Panc1 (cell line): ENCODE results near the gene MYO7A. TPM values are rescaled to one million over a fixed set of nuclear protein-coding genes. Genes with fewer than 3 reads are reported as not detected.

ENCODE experiments used
- ATAC-seq: fragments of 200-7000 bp; cut with Tn5 transposase; 2 replicates; pipeline ENCODE4 v1.9.1; 2020; ENCODE audit warnings: mild to moderate bottlenecking, moderate library complexity
- BruUV-seq: library from RNA; stranded (reverse); fragments of 400-500 nt; replicated peaks from 2 replicates; lab custom pipeline; 2021; lab: Mats Ljungman, UMichigan
- CTCF ChIA-PET: fragments of 300-600 bp; sonication (Branson Sonifier 250); formaldehyde crosslinking; loops from one replicate; lab custom pipeline; 2022; ENCODE audit warnings: antibody characterized with exemption; lab: Charles Lee
- POLR2A ChIA-PET: fragments of 300-600 bp; sonication (Branson Sonifier 250); formaldehyde crosslinking; loops from one replicate; lab custom pipeline; 2022; ENCODE audit warnings: antibody characterized with exemption; lab: Charles Lee
- DNase-seq: peaks from one replicate; pipeline ENCODE4 v3.0.0-alpha.2; 2010; ENCODE audit warnings: low read depth, low spot score
- H3K27ac ChIP-seq: 2 replicates; pipeline ENCODE4 v1.5.1; 2011; ENCODE audit warnings: mild to moderate bottlenecking, low read length, inconsistent platforms
- H3K27me3 ChIP-seq: fragments of 200-500 bp; sonication (Bioruptor generic); 2 replicates; pipeline ENCODE4 v1.6.0; 2014; ENCODE audit warnings: low read length, inconsistent platforms; ENCODE audit not compliant: control insufficient read depth, insufficient read depth
- H3K36me3 ChIP-seq: fragments of 200-500 bp; sonication (Bioruptor generic); 2 replicates; pipeline ENCODE4 v1.5.1; 2014; ENCODE audit warnings: inconsistent platforms, mild to moderate bottlenecking, low read length, moderate library complexity; ENCODE audit not compliant: control insufficient read depth, insufficient read depth
- H3K4me1 ChIP-seq: 2 replicates; pipeline ENCODE4 v1.5.1; 2011; ENCODE audit warnings: inconsistent platforms, mild to moderate bottlenecking, low read length, moderate library complexity; ENCODE audit not compliant: control insufficient read depth, insufficient read depth
- H3K4me3 ChIP-seq, 2 experiments: 2 replicates each; pipeline ENCODE4 v1.5.1; 2011 to 2012; ENCODE audit warnings: low read depth in 2 of 2, low read length in 2 of 2, mild to moderate bottlenecking in 2 of 2, inconsistent platforms in 1 of 2, moderate library complexity in 1 of 2
- H3K9me3 ChIP-seq: fragments of 200-500 bp; sonication (Bioruptor generic); 2 replicates; pipeline ENCODE4 v1.5.1; 2014; ENCODE audit warnings: low read depth, mild to moderate bottlenecking, inconsistent platforms, low read length, moderate library complexity; ENCODE audit not compliant: control insufficient read depth, insufficient read depth
- POLR2AphosphoS5 ChIP-seq: IDR thresholded peaks from 2 replicates; pipeline ENCODE4 v1.6.1; 2012; ENCODE audit warnings: mild to moderate bottlenecking, low read depth, low read length, moderate library complexity
- SIN3A ChIP-seq: IDR thresholded peaks from 2 replicates; pipeline ENCODE4 v1.6.1; 2012; ENCODE audit warnings: low read depth, mild to moderate bottlenecking, low read length, moderate library complexity, borderline replicate concordance; ENCODE audit not compliant: insufficient read depth
- TCF7L2 ChIP-seq: IDR thresholded peaks from 2 replicates; pipeline ENCODE4 v1.6.1; 2011; ENCODE audit warnings: mild to moderate bottlenecking, low read depth, low read length, inconsistent platforms
- in situ Hi-C: cut with HindIII; loops from 2 replicates; pipeline ENCODE4 v1.10.0; 2016; ENCODE audit warnings: low sequenced_read_pairs, low pct_unique_long_range_greater_than_20kb
- intact Hi-C: fragments of 100-400 bp; cut with micrococcal nuclease; formaldehyde crosslinking; loops from one replicate; pipeline ENCODE4 v1.10.0; 2022; ENCODE audit not compliant: unreplicated experiment
- total RNA-seq: library from RNA; stranded (reverse); gene quantifications from one replicate; pipeline ENCODE4 v1.2.1, GENCODE V29; 2021; ENCODE audit not compliant: unreplicated experiment
- TF ChIP-seq, protein P1 (sequence below), 2 experiments: IDR thresholded peaks; 2 replicates each; pipeline ENCODE4 v1.6.1; 2011 to 2012; ENCODE audit warnings: low read depth in 2 of 2, control low read depth in 1 of 2, low read length in 1 of 2, mild to moderate bottlenecking in 1 of 2, moderate library complexity in 1 of 2; ENCODE audit not compliant: insufficient read depth in 1 of 2
- TF ChIP-seq, protein P2 (sequence below): fragments of 450-650 bp; IDR thresholded peaks from 2 replicates; pipeline ENCODE4 v1.5.1; 2017; ENCODE audit warnings: mild to moderate bottlenecking

MYO7A gene
- total RNA-seq, 1 experiment from 2014 or later: 1.3 TPM

DNA sequence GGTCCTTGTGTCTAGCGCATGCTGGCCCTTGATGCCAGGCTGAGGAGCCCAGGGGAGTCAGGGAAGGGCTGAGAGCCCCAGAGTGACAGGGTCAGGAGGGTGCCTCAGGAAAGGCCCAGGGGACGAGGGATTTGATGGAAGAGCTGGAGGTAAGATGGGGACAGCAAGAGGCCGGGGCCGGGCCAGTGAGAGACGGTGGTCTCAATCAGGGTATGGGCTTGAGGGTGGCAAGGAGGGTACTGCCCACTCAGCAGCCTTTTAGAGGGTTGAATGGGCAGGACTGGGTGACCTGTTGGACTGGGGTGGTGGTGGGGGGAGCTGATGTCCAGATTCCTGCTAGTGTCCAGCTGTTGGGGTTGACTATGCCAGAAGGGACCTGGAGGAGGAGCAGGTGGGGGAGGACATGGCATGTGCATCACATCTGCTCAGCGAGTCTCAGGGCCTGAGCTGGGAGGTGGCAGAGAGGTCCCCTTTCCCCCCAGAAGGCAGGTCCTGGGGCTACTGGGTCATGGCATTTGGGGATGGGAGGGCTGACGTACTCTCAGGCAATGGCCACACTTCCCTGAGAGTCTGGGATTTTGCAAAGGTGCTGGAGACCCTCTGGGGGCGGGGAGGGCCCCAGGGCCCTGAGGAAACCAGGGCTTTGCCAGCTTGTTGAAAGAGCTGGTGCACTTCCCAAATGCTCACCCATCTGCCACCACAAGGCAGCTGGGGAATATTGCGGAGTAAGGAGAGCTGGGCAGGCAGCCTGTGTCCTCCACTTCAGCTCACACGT, 18.4 kb downstream of the MYO7A start:
- Histone ChIP-seq H3K4me1 (no peaks in the 10 kb centered on the region), H3K27ac (no peak overlapping the region), H3K27me3 (no peaks in the 10 kb centered on the region), H3K9me3 (no peaks in the 10 kb centered on the region), H3K4me3 (no peak overlapping the region), H3K36me3 (no peaks in the 10 kb centered on the region)
- DNase-seq: no peak
- intact Hi-C loops: no loop called here
- ChIA-PET POLR2A (no interaction called here), CTCF (no interaction called here)
- BruUV-seq: no TSS peak
- TF ChIP-seq, protein P1, sequence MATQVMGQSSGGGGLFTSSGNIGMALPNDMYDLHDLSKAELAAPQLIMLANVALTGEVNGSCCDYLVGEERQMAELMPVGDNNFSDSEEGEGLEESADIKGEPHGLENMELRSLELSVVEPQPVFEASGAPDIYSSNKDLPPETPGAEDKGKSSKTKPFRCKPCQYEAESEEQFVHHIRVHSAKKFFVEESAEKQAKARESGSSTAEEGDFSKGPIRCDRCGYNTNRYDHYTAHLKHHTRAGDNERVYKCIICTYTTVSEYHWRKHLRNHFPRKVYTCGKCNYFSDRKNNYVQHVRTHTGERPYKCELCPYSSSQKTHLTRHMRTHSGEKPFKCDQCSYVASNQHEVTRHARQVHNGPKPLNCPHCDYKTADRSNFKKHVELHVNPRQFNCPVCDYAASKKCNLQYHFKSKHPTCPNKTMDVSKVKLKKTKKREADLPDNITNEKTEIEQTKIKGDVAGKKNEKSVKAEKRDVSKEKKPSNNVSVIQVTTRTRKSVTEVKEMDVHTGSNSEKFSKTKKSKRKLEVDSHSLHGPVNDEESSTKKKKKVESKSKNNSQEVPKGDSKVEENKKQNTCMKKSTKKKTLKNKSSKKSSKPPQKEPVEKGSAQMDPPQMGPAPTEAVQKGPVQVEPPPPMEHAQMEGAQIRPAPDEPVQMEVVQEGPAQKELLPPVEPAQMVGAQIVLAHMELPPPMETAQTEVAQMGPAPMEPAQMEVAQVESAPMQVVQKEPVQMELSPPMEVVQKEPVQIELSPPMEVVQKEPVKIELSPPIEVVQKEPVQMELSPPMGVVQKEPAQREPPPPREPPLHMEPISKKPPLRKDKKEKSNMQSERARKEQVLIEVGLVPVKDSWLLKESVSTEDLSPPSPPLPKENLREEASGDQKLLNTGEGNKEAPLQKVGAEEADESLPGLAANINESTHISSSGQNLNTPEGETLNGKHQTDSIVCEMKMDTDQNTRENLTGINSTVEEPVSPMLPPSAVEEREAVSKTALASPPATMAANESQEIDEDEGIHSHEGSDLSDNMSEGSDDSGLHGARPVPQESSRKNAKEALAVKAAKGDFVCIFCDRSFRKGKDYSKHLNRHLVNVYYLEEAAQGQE (IDR thresholded peaks at IDR 0.05; ENCODE audit: insufficient read depth in 1 of 2, low read depth in 2 of 2, low read length in 1 of 2): no peak
- no peak for TF ChIP-seq SIN3A
- TF ChIP-seq TCF7L2: no peak
- no peak for TF ChIP-seq POLR2AphosphoS5
- TF ChIP-seq, protein P2, sequence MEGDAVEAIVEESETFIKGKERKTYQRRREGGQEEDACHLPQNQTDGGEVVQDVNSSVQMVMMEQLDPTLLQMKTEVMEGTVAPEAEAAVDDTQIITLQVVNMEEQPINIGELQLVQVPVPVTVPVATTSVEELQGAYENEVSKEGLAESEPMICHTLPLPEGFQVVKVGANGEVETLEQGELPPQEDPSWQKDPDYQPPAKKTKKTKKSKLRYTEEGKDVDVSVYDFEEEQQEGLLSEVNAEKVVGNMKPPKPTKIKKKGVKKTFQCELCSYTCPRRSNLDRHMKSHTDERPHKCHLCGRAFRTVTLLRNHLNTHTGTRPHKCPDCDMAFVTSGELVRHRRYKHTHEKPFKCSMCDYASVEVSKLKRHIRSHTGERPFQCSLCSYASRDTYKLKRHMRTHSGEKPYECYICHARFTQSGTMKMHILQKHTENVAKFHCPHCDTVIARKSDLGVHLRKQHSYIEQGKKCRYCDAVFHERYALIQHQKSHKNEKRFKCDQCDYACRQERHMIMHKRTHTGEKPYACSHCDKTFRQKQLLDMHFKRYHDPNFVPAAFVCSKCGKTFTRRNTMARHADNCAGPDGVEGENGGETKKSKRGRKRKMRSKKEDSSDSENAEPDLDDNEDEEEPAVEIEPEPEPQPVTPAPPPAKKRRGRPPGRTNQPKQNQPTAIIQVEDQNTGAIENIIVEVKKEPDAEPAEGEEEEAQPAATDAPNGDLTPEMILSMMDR: no peak
- in situ Hi-C loops: loop anchor here (10.0 kb wide), 1 partner anchor 82 kb away; the partner anchor contains the start of gene CAPN5
- no peak for ATAC-seq

GRCh38 chr11:77147036-77147315, 18.9 kb downstream of the MYO7A start:
- Histone ChIP-seq H3K4me1 (no peaks in the 10 kb centered on the region), H3K27me3 (no peaks in the 10 kb centered on the region), H3K27ac (no peak overlapping the region), H3K4me3 (no peak overlapping the region), H3K36me3 (no peaks in the 10 kb centered on the region), H3K9me3 (no peaks in the 10 kb centered on the region)
- TF ChIP-seq TCF7L2 (no peak), POLR2AphosphoS5 (no peak), SIN3A (no peak)
- TF ChIP-seq, protein P2: no peak
- TF ChIP-seq, protein P1 (IDR thresholded peaks at IDR 0.05; ENCODE audit: insufficient read depth in 1 of 2, low read depth in 2 of 2, low read length in 1 of 2): no peak
- BruUV-seq: no TSS peak
- ChIA-PET CTCF (no interaction called here), POLR2A (no interaction called here)
- in situ Hi-C loops: loop anchor here (10.0 kb wide), 1 partner anchor 82 kb away; the partner anchor contains the start of gene CAPN5
- intact Hi-C loops: no loop called here
- no peak for ATAC-seq
- DNase-seq: no peak
